HG02798 (cell line): Measurements from ENCODE around the gene VDAC1.

Experiments used
- ATAC-seq: cut with Tn5 transposase; IDR thresholded peaks from one replicate; pipeline ENCODE4 v1.9.1; 2021; ENCODE audit warnings: mild to moderate bottlenecking; ENCODE audit not compliant: unreplicated experiment, poor library complexity

Gene VDAC1

GRCh38 chr5:133930813-133931090, 74.0 kb downstream of the VDAC1 start:
- ATAC-seq: no peak

- ATAC-seq: peak; percentile 64
Measured at GRCh38 chr5:133930061-133930812, 74.5 kb downstream of the VDAC1 start.

DNA sequence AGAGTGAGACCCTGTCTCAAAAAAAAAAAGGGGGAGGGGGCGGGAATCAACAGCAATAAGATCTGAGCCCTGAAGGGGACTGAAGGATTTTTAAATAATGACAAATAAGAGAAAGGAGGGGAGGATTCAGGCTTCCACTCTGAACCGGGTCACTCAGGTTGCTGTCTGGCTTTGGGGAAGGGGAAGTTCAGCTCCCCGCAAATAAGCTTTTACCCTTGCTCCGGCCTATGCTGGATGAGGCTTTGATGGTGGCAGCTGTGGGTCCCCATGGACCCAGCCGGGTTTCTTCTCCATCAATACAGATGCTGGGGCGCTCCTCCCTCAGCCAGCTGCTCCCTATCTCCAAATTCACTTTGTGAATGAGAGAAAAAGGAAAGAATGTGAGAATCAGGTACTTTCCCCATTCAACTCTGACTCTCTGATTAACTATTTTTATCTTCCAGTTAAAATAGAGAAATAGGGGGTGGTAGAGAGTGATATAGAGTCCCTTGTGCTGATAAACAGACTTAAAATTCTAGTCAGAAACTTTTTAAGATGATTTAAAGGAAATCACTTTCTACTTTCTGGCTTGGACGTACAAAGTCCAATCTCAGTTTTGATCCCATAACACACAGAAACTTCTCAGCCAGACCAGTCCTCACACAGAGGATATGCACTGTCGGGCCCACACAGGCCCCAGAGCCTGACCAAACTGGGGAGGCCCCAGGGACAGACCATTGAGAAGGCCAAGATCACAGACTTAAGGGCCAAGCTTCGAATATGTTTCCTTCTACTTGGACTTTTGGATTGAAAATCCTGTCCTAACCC, 76.0 kb downstream of the VDAC1 start:
- ATAC-seq: no peak

- no peak for ATAC-seq
Measured at GRCh38 chr5:133927300-133928180, 77.2 kb downstream of the VDAC1 start.

DNA sequence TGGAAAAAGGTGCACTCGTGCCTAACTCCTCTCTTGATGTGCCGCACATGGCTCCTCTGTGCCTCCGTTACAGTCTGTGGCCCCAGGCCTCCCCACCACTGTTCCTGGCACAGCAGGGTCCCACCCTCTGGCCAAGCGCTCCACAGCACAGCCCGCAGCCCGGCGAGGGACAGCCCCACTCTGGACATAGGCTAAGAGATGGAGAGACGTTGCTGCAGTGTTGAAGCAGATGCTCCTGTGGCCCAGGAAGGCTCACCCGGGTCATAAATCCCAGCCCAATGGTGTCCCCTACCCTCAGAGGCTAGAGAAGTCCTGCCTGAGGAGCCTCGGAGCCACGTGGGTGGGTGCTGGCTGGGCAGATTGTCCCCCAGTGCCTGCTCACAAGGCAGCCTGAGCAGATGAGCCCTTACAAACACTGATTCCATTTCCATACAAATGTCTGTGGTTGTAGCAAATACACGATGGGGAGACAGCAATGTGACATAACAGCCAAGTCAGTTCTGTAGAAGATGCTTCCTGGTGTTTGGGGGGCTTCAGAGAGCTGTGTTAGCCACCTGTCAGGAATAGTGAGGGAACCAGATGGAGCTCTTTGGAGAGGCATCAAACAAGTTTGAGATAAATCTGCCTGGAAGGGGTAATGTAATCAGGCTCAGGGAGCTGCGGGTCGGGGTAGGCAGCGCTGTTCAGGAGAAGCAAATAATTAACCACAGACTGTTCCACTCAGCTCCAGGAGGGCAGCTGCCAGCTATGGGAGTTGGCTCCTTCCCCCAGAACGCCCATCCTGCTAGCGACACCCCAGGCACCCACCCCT, 78.1 kb downstream of the VDAC1 start:
- no peak for ATAC-seq

GRCh38 chr5:133925866-133926488, 78.8 kb downstream of the VDAC1 start:
- ATAC-seq: no peak

DNA sequence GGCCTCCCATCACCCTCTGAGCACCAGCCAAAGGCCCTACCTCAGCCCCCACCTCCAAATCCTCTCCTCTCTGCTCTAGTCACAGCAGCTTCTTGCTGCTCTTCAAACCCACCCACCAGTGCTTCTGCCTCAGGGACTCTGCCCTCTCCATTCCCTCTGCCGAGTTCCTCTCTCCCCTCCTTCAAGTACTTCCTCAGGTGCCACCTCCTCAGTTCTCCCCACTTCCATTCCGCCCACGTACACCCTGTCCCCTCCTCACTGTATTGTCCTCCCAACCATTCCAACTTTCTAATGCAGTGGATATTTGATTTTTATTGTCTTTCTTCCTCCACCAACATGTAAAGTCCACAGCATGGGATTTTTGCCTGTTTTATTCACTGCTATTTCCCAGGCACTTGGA, 79.5 kb downstream of the VDAC1 start:
- no peak for ATAC-seq

DNA sequence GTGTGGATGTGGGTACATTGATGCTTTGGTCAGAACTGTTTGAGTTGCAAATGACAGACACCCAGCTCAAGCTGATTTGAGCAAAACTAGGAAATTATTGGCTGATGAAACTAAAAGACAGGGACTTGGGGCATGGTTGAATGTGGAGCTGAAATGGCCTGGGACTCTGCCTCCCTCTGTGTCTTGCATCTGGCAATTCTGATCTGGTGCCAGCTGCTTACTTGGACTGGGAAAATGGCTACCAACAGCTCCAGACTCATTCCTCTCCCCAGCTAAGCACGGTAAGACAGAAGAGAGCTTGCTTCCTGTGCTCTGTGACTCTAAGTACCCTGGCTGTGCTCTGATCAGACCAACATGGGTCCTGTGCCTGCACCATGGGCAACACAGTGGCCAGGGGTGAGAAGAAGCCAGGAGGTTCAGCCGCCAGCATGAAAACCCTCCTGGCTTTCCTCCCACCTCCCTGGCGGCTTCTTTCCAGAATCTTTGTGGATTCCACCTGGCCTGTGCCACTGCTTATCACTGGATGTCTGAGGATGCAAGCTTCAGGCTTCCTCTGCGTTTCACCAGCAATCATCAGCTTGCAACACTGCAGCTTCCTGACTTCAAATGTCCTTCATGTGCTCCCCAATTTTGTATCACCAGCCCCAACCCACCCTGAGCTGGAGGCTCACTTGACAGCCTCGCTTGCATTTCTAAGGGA, 80.4 kb downstream of the VDAC1 start:
- ATAC-seq: no peak

DNA sequence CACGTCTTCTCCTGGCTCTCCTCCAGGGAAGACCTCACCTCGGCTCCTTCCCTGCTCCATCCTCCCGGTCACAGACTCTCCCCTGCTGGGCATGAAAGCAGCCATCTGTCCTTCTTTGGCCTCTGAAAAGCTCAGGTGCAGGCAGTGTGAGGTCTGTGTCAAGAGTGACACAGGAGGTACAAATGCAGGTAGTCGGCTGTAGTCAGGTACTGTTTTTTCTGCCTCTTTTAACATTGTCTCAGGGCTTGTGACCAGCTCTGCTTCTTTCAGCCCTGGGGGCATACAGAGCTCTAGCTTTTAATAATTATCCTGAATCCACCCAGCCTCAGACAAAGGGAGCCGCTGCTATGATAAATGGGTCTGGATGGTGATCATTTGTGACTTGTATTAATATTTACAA, 82.8 kb downstream of the VDAC1 start:
- no peak for ATAC-seq
